Caco-2 (cell line): Measurements from ENCODE around the gene DCBLD2. TPM values are rescaled to one million over a fixed set of nuclear protein-coding genes. Genes with fewer than 3 reads are reported as not detected.
A peak's percentile ranks its signal among the peaks of the same experiment; 100 is the strongest.

Source experiments
- BruUV-seq: library from RNA; stranded (reverse); fragments of 400-500 nt; replicated peaks from 2 replicates; lab custom pipeline; 2021; lab: Mats Ljungman, UMichigan
- CTCF ChIA-PET: fragments of 300-600 bp; sonication (Branson Sonifier 250); formaldehyde crosslinking; loops from one replicate; lab custom pipeline; 2022; ENCODE audit warnings: antibody characterized with exemption; lab: Charles Lee
- POLR2A ChIA-PET: fragments of 300-600 bp; sonication (Branson Sonifier 250); formaldehyde crosslinking; loops from one replicate; lab custom pipeline; 2022; ENCODE audit warnings: antibody characterized with exemption; lab: Charles Lee
- DNase-seq, 2 experiments: peaks; one replicate each; pipeline versions ENCODE4 v3.0.0 to v3.0.0-alpha.2; 2020 to 2022
- H3K27me3 ChIP-seq: replicated peaks from 2 replicates; pipeline ENCODE4 v1.6.0; 2011; ENCODE audit warnings: low read length; ENCODE audit not compliant: control insufficient read depth, insufficient read depth
- H3K36me3 ChIP-seq: 2 replicates; pipeline ENCODE4 v1.5.1; 2011; ENCODE audit warnings: low read length; ENCODE audit not compliant: control insufficient read depth, insufficient read depth
- H3K4me1 ChIP-seq: fragments of 250-450 bp; sonication (Bioruptor Pico); 2 replicates; pipeline ENCODE4 v1.5.1; 2020; ENCODE audit warnings: mild to moderate bottlenecking
- H3K4me3 ChIP-seq: 2 replicates; pipeline ENCODE4 v1.5.1; 2011; ENCODE audit warnings: low read depth, mild to moderate bottlenecking, control low read depth, low read length
- H3K9me3 ChIP-seq: fragments of 250-450 bp; sonication (Bioruptor Pico); 2 replicates; pipeline ENCODE4 v1.5.1; 2020; ENCODE audit warnings: mild to moderate bottlenecking, moderate library complexity
- H3K27ac Mint-ChIP-seq: one replicate; pipeline ENCODE4 v1.8.0; 2022; ENCODE audit warnings: mixed read lengths; ENCODE audit not compliant: unreplicated experiment
- H3K27me3 Mint-ChIP-seq: one replicate; pipeline ENCODE4 v1.8.0; 2022; ENCODE audit warnings: mixed read lengths; ENCODE audit not compliant: insufficient read depth, unreplicated experiment
- H3K36me3 Mint-ChIP-seq: one replicate; pipeline ENCODE4 v1.8.0; 2022; ENCODE audit warnings: mild to moderate bottlenecking, mixed read lengths; ENCODE audit not compliant: insufficient read depth, unreplicated experiment
- H3K4me1 Mint-ChIP-seq: one replicate; pipeline ENCODE4 v1.8.0; 2022; ENCODE audit warnings: low read depth, mixed read lengths; ENCODE audit not compliant: unreplicated experiment
- H3K4me3 Mint-ChIP-seq: one replicate; pipeline ENCODE4 v1.8.0; 2022; ENCODE audit warnings: mild to moderate bottlenecking, moderate library complexity, mixed read lengths; ENCODE audit not compliant: unreplicated experiment
- H3K9me3 Mint-ChIP-seq: one replicate; pipeline ENCODE4 v1.8.0; 2022; ENCODE audit warnings: mixed read lengths; ENCODE audit not compliant: unreplicated experiment
- CTCF ChIP-seq, 2 experiments: fragments of 200-600 bp in 1 of 2; IDR thresholded peaks; 1 replicate in 1 of 2; 2 replicates in 1 of 2; pipeline versions ENCODE4 v1.5.1 to v1.8.0; 2011 to 2022; ENCODE audit warnings: antibody characterized with exemption in 1 of 2, control low read depth in 1 of 2, inconsistent platforms in 1 of 2, low read depth in 1 of 2, low read length in 1 of 2, mild to moderate bottlenecking in 1 of 2, moderate library complexity in 1 of 2; ENCODE audit not compliant: insufficient read depth in 1 of 2, severe bottlenecking in 1 of 2, unreplicated experiment in 1 of 2
- intact Hi-C: fragments of 100-400 bp; cut with micrococcal nuclease; formaldehyde crosslinking; loops from one replicate; pipeline ENCODE4 v1.10.0; 2022; ENCODE audit not compliant: unreplicated experiment
- total RNA-seq: library from RNA; stranded (reverse); gene quantifications from 2 replicates; pipeline ENCODE4 v1.2.3, GENCODE V29; 2022

DCBLD2 gene
- total RNA-seq, 1 experiment from 2014 or later = 53.0 TPM

GRCh38 chr3:98805571-98805970 is 95.9 kb downstream of the DCBLD2 start:
- H3K36me3 ChIP-seq = no peaks in the 10 kb centered on the region; the same call in 1 of the 2 replicates
- CTCF ChIA-PET = no interaction called here

GRCh38 chr3:98801043-98801747 is 100.3 kb downstream of the DCBLD2 start:
- Mint-ChIP-seq H3K27ac (no peak overlapping the region), H3K4me1 (peaks cover 2% of the 10 kb centered on the region), H3K9me3 (no peaks in the 10 kb centered on the region), H3K36me3 (peaks cover 71% of the 10 kb centered on the region), H3K27me3 (no peaks in the 10 kb centered on the region), H3K4me3 (no peak overlapping the region)
- Histone ChIP-seq H3K4me1 (peaks cover 5% of the 10 kb centered on the region; the same call in 1 of the 2 replicates), H3K4me3 (no peak overlapping the region), H3K9me3 (no peaks in the 10 kb centered on the region), H3K36me3 (no peaks in the 10 kb centered on the region; the same call in none of the 2 replicates), H3K27me3 (no peaks in the 10 kb centered on the region)
- DNase-seq = no peak
- intact Hi-C loops = loop anchor here (1.0 kb wide), 1 partner anchor 199 kb away; no protein-coding TSS in a partner anchor
- ChIA-PET CTCF (interaction anchor here (0.6 kb wide), 1 partner anchor 1007 kb away, joined by 3 read pairs; no protein-coding TSS in a partner anchor), POLR2A (no interaction called here)
- peak in 1 of 2 experiments; percentile 16 for TF ChIP-seq CTCF (IDR thresholded peaks at IDR 0.05; ENCODE audit: insufficient read depth in 1 of 2, low read depth in 1 of 2, low read length in 1 of 2, severe bottlenecking in 1 of 2, unreplicated experiment in 1 of 2)
- no TSS peak for BruUV-seq

More at GRCh38 chr3:98805571-98805970, 95.9 kb downstream of the DCBLD2 start:
- Mint-ChIP-seq H3K4me3 (no peak overlapping the region), H3K27ac (no peak overlapping the region), H3K27me3 (no peaks in the 10 kb centered on the region), H3K4me1 (peaks cover 10% of the 10 kb centered on the region), H3K9me3 (no peaks in the 10 kb centered on the region), H3K36me3 (peaks cover 77% of the 10 kb centered on the region)
- no TSS peak for BruUV-seq
- no peak for TF ChIP-seq CTCF (IDR thresholded peaks at IDR 0.05; ENCODE audit: insufficient read depth in 1 of 2, low read depth in 1 of 2, low read length in 1 of 2, severe bottlenecking in 1 of 2, unreplicated experiment in 1 of 2)
- Histone ChIP-seq H3K9me3 (no peaks in the 10 kb centered on the region), H3K4me3 (no peak overlapping the region), H3K4me1 (no peaks in the 10 kb centered on the region), H3K27me3 (no peaks in the 10 kb centered on the region)
- POLR2A ChIA-PET = no interaction called here
- no peak for DNase-seq
- intact Hi-C loops = no loop called here

DNA sequence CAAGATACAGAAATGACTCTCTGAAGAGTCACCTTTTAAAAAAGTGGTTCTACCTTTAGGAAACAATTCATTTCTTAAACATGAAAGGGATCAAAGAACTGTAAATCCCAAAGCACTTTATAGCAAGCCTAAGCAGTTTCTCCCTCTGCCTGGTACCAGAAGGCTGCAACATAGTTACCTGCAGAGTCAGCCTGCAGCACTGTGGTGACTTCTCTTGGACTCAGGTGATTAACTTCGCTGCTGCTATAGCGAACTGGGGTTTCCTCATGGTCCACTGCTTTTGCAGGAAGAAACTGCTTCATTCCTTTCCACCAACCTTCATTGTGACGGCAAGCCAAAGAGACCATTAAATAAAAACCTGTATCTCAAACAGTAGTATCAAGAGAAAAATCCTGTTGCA is 101.1 kb downstream of the DCBLD2 start:
- H3K36me3 Mint-ChIP-seq = peaks cover 69% of the 10 kb centered on the region
- Histone ChIP-seq H3K4me1 (peaks cover 7% of the 10 kb centered on the region; the same call in 1 of the 2 replicates), H3K4me3 (no peak overlapping the region), H3K9me3 (no peaks in the 10 kb centered on the region), H3K27me3 (no peaks in the 10 kb centered on the region), H3K36me3 (no peaks in the 10 kb centered on the region; the same call in none of the 2 replicates)
- no peak for DNase-seq
- ChIA-PET POLR2A (no interaction called here), CTCF (interaction anchor here (0.6 kb wide), 1 partner anchor 1008 kb away, joined by 3 read pairs; no protein-coding TSS in a partner anchor)
- H3K9me3 Mint-ChIP-seq = no peaks in the 10 kb centered on the region
- no peak overlapping the region for H3K27ac Mint-ChIP-seq
- H3K4me1 Mint-ChIP-seq = peaks cover 5% of the 10 kb centered on the region
- TF ChIP-seq CTCF (IDR thresholded peaks at IDR 0.05; ENCODE audit: insufficient read depth in 1 of 2, low read depth in 1 of 2, low read length in 1 of 2, severe bottlenecking in 1 of 2, unreplicated experiment in 1 of 2) = no peak
- no TSS peak for BruUV-seq
- intact Hi-C loops = no loop called here
- H3K4me3 Mint-ChIP-seq = no peak overlapping the region
- no peaks in the 10 kb centered on the region for H3K27me3 Mint-ChIP-seq
